Activated CD4-positive, alpha-beta memory T cell treated with anti-CD3 and anti-CD28 coated beads for 36 hours (primary cell): ENCODE data around the gene DPEP1. TPM values are rescaled to one million over a fixed set of nuclear protein-coding genes. Genes with fewer than 3 reads are reported as not detected.
"Not testable (repeated sequence)": the region's sequence is repeated elsewhere in the genome, so short reads cannot be mapped to it uniquely, and the experiment has no call there.

Experiments
- CTCF ChIA-PET: fragments of 350-600 bp; sonication (Branson Sonifier 250); formaldehyde crosslinking; loops from one replicate; lab custom pipeline; 2021; ENCODE audit warnings: antibody characterized with exemption, inconsistent platforms; lab: Charles Lee
- POLR2A ChIA-PET: fragments of 350-600 bp; sonication (Branson Sonifier 250); formaldehyde crosslinking; loops from one replicate; lab custom pipeline; 2021; ENCODE audit warnings: antibody characterized with exemption; lab: Charles Lee
- DNase-seq: peaks from one replicate; pipeline ENCODE4 v3.0.0-alpha.2; 2020
- H3K27ac Mint-ChIP-seq: one replicate; pipeline ENCODE4 v1.8.0; 2021; ENCODE audit warnings: mixed read lengths
- H3K27me3 Mint-ChIP-seq: one replicate; pipeline ENCODE4 v1.8.0; 2021; ENCODE audit warnings: mixed read lengths
- H3K36me3 Mint-ChIP-seq: one replicate; pipeline ENCODE4 v1.8.0; 2021; ENCODE audit warnings: mixed read lengths
- H3K4me1 Mint-ChIP-seq: one replicate; pipeline ENCODE4 v1.8.0; 2021; ENCODE audit warnings: low read depth, mixed read lengths
- H3K4me3 Mint-ChIP-seq: one replicate; pipeline ENCODE4 v1.8.0; 2021; ENCODE audit warnings: mild to moderate bottlenecking, mixed read lengths
- H3K9me3 Mint-ChIP-seq: one replicate; pipeline ENCODE4 v1.8.0; 2021; ENCODE audit warnings: mixed read lengths
- intact Hi-C: fragments of 100-400 bp; cut with micrococcal nuclease; formaldehyde crosslinking; loops from one replicate; pipeline ENCODE4 v1.15.1; 2023
- total RNA-seq, 2 experiments: library from RNA; stranded (reverse); gene quantifications; one replicate each; pipeline ENCODE4 v1.2.3, GENCODE V29; 2021

DPEP1 gene
- total RNA-seq, 2 experiments from 2014 or later = not detected

DNA sequence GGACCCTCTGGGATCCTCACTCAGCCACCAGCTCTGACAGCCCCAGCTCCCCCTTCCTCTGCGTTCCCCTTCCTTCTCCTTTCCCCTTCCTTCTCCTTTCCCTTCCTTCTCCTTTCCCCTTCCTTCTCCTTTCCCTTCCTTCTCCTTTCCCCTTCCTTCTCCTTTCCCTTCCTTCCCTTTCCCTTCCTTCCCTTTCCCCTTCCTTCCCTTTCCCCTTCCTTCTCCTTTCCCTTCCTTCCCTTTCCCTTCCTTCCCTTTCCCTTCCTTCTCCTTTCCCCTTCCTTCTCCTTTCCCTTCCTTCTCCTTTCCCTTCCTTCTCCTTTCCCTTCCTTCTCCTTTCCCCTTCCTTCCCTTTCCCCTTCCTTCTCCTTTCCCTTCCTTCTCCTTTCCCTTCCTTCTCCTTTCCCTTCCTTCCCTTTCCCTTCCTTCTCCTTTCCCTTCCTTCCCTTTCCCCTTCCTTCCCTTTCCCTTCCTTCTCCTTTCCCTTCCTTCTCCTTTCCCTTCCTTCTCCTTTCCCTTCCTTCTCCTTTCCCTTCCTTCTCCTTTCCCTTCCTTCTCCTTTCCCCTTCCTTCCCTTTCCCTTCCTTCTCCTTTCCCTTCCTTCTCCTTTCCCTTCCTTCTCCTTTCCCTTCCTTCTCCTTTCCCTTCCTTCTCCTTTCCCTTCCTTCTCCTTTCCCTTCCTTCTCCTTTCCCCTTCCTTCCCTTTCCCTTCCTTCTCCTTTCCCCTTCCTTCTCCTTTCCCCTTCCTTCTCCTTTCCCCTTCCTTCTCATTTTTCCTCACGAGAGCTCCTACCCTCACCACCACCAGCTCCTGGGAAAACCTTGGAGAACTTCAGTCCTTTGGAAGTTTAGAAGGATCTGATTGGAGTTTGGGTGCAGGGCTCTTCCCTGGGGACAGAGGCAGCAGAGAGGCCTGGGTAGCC is 21.3 kb downstream of the DPEP1 start:
- CTCF ChIA-PET, DNase-seq, H3K4me3 Mint-ChIP-seq, H3K27ac Mint-ChIP-seq, H3K27me3 Mint-ChIP-seq, H3K4me1 Mint-ChIP-seq, H3K9me3 Mint-ChIP-seq, H3K36me3 Mint-ChIP-seq, intact Hi-C loops: not testable (repeated sequence)
- POLR2A ChIA-PET = interaction anchor here (0.7 kb wide), 1 partner anchor 66 kb away, joined by 4 read pairs; no protein-coding TSS in a partner anchor

GRCh38 chr16:89636663-89637062 is 23.2 kb downstream of the DPEP1 start:
- DNase-seq = no peak
- no peak overlapping the region for H3K4me3 Mint-ChIP-seq
- H3K27ac Mint-ChIP-seq = no peak overlapping the region
- no peaks in the 10 kb centered on the region for H3K9me3 Mint-ChIP-seq
- intact Hi-C loops = no loop called here
- ChIA-PET CTCF (interaction anchor here (0.5 kb wide), 1 partner anchor 370 kb away, joined by 3 read pairs; no protein-coding TSS in a partner anchor), POLR2A (no interaction called here)
- H3K4me1 Mint-ChIP-seq = peaks cover 9% of the 10 kb centered on the region
- H3K36me3 Mint-ChIP-seq = no peaks in the 10 kb centered on the region
- H3K27me3 Mint-ChIP-seq = no peaks in the 10 kb centered on the region

GRCh38 chr16:89637379-89637778 is 23.9 kb downstream of the DPEP1 start:
- DNase-seq = no peak
- ChIA-PET POLR2A (no interaction called here), CTCF (no interaction called here)
- H3K27ac Mint-ChIP-seq = no peak overlapping the region
- H3K27me3 Mint-ChIP-seq = no peaks in the 10 kb centered on the region
- no peaks in the 10 kb centered on the region for H3K9me3 Mint-ChIP-seq
- intact Hi-C loops = no loop called here
- H3K4me1 Mint-ChIP-seq = peaks cover 9% of the 10 kb centered on the region
- no peak overlapping the region for H3K4me3 Mint-ChIP-seq
- no peaks in the 10 kb centered on the region for H3K36me3 Mint-ChIP-seq

DNA sequence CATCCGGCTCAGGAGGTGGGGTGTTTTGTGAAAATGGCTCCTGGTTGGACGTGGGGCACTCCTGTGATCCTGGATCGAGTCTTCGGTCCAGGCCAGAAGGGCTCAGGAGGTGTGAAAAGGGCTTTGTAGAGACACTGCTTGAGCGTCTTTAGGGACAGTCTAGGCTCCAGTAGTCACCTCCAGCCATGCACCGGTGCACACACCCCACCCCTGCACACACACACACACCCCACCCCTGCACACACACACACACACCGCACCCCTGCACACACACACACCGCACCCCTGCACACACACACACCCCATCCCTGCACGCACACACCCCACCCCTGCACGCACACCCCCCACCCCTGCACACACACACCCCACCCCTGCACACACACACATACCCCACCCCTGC is 25.0 kb downstream of the DPEP1 start:
- ChIA-PET CTCF (no interaction called here), POLR2A (no interaction called here)
- H3K36me3 Mint-ChIP-seq = no peaks in the 10 kb centered on the region
- H3K4me3 Mint-ChIP-seq = no peak overlapping the region
- H3K4me1 Mint-ChIP-seq = peaks cover 9% of the 10 kb centered on the region
- H3K9me3 Mint-ChIP-seq = no peaks in the 10 kb centered on the region
- H3K27me3 Mint-ChIP-seq = no peaks in the 10 kb centered on the region
- DNase-seq = no peak
- intact Hi-C loops = no loop called here
- H3K27ac Mint-ChIP-seq = no peak overlapping the region

DNA sequence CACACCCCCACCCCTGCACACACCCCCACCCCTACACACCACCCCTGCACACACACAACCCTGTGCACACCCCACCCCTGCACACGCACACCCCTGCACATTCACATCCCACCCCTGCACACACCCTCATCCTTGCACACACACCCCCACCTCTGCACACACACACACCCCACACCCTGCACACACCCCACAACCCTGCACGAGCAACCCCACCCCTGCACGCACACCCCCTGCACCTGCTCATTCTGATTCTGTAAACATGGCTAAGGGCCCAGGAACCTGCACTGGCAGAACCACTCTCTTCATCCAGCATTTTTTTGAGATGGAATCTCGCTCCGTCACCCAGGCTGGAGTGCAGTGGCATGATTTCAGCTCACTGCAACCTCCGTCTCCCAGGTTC is 25.9 kb downstream of the DPEP1 start:
- ChIA-PET CTCF (no interaction called here), POLR2A (no interaction called here)
- Mint-ChIP-seq H3K4me3 (no peak overlapping the region), H3K9me3 (no peaks in the 10 kb centered on the region), H3K36me3 (no peaks in the 10 kb centered on the region), H3K4me1 (peaks cover 9% of the 10 kb centered on the region), H3K27ac (no peak overlapping the region), H3K27me3 (no peaks in the 10 kb centered on the region)
- intact Hi-C loops = no loop called here
- no peak for DNase-seq

DNA sequence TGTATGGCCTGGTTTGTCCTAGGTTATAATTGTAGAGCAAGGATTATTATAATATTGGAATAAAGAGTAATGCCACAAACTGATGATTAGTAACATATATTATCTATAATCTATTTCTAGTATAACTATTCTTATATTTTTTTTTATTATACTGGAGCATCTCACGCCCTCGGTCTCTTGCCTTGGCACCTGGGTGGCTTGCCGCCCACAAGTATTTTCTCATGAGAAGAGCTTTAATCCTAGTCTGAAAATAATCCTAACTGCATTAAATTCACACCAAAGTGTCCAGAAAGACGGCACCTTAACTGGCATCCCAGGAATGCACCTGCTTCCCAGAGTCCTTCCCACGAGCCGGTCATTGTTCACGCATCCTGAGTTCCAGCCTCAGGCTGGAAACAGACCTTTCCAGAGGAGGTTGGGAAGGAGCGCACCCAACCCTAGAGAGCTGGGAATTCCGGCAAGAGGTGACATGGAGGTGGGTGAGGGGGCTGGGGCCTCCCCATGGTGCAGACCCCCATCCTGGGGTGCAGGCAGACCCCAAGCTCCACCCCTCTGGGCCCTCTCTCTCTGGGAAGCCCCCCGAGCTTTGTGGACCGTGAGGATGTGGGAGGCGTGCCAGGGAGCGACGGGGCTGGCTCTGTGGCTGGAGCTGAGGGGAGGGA is 28.1 kb downstream of the DPEP1 start:
- Mint-ChIP-seq H3K27me3 (no peaks in the 10 kb centered on the region), H3K4me3 (no peak overlapping the region), H3K36me3 (peaks cover 12% of the 10 kb centered on the region), H3K4me1 (peaks cover 9% of the 10 kb centered on the region), H3K27ac (no peak overlapping the region), H3K9me3 (no peaks in the 10 kb centered on the region)
- no peak for DNase-seq
- intact Hi-C loops = loop anchor here (2.0 to 5.0 kb wide), 2 partner anchors 39 to 67 kb away; partner anchors contain the start of gene CPNE7
- ChIA-PET CTCF (interaction anchor here (0.7 to 1.7 kb wide), 15 partner anchors 9 to 298 kb away, joined by 3 to 8 read pairs (median 3); partner anchors contain the start of genes CHMP1A, CPNE7 and SPATA33), POLR2A (no interaction called here)

DNA sequence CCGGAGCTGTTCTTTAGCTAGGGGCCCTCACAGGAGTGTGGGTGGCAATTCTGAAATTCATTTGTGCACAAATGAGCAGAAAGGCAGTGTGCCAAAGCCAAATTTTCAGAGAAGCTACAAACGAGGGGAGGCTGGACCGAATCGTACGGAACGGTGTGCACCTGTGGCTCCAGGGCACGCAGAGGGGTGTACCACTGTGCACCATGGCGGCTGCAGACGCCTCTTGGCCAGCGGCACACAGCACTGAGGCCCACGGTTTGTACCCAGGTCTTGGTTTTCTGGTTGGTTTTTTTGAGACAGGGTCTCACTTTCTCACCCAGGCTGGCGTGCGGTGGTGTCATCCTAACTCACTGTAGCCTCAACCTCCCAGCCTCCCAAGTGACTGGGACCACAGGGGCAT is 29.1 kb downstream of the DPEP1 start:
- Mint-ChIP-seq H3K36me3 (peaks cover 16% of the 10 kb centered on the region), H3K27me3 (no peaks in the 10 kb centered on the region), H3K9me3 (no peaks in the 10 kb centered on the region), H3K4me3 (no peak overlapping the region), H3K4me1 (peaks cover 9% of the 10 kb centered on the region), H3K27ac (no peak overlapping the region)
- intact Hi-C loops = loop anchor here (5.0 kb wide), 1 partner anchor 40 kb away; no protein-coding TSS in a partner anchor
- ChIA-PET POLR2A (no interaction called here), CTCF (interaction anchor here (1.4 to 1.7 kb wide), 2 partner anchors 10 to 26 kb away, joined by 3 to 4 read pairs; no protein-coding TSS in a partner anchor)
- DNase-seq = no peak

- ChIA-PET POLR2A (no interaction called here), CTCF (interaction anchor here (1.0 kb wide), 1 partner anchor 70 kb away, joined by 3 read pairs; no protein-coding TSS in a partner anchor)
- DNase-seq = no peak
- Mint-ChIP-seq H3K4me1 (peaks cover 9% of the 10 kb centered on the region), H3K27me3 (no peaks in the 10 kb centered on the region), H3K9me3 (no peaks in the 10 kb centered on the region), H3K4me3 (no peak overlapping the region), H3K27ac (no peak overlapping the region), H3K36me3 (peaks cover 19% of the 10 kb centered on the region)
- intact Hi-C loops = loop anchor here (5.0 kb wide), 1 partner anchor 42 kb away; no protein-coding TSS in a partner anchor
Measured at GRCh38 chr16:89643769-89644300, 30.4 kb downstream of the DPEP1 start.

GRCh38 chr16:89645122-89645521 is 31.7 kb downstream of the DPEP1 start:
- Mint-ChIP-seq H3K27me3 (no peaks in the 10 kb centered on the region), H3K27ac (no peak overlapping the region), H3K4me1 (peaks cover 9% of the 10 kb centered on the region), H3K36me3 (peaks cover 24% of the 10 kb centered on the region), H3K4me3 (no peak overlapping the region), H3K9me3 (no peaks in the 10 kb centered on the region)
- CTCF ChIA-PET = no interaction called here
- POLR2A ChIA-PET = no interaction called here
- DNase-seq = no peak
- intact Hi-C loops = no loop called here

- ChIA-PET CTCF (no interaction called here), POLR2A (no interaction called here)
- Mint-ChIP-seq H3K27me3 (no peaks in the 10 kb centered on the region), H3K36me3 (peaks cover 25% of the 10 kb centered on the region), H3K4me3 (no peak overlapping the region), H3K27ac (no peak overlapping the region), H3K4me1 (peaks cover 2% of the 10 kb centered on the region), H3K9me3 (no peaks in the 10 kb centered on the region)
- intact Hi-C loops = no loop called here
- no peak for DNase-seq
Measured at GRCh38 chr16:89646270-89646669, 32.8 kb downstream of the DPEP1 start.

GRCh38 chr16:89646906-89647305 is 33.5 kb downstream of the DPEP1 start:
- Mint-ChIP-seq H3K9me3 (no peaks in the 10 kb centered on the region), H3K36me3 (peaks cover 25% of the 10 kb centered on the region), H3K4me3 (no peak overlapping the region), H3K27me3 (no peaks in the 10 kb centered on the region), H3K27ac (no peak overlapping the region), H3K4me1 (no peaks in the 10 kb centered on the region)
- intact Hi-C loops = no loop called here
- CTCF ChIA-PET = no interaction called here
- DNase-seq = no peak
- POLR2A ChIA-PET = no interaction called here

DNA sequence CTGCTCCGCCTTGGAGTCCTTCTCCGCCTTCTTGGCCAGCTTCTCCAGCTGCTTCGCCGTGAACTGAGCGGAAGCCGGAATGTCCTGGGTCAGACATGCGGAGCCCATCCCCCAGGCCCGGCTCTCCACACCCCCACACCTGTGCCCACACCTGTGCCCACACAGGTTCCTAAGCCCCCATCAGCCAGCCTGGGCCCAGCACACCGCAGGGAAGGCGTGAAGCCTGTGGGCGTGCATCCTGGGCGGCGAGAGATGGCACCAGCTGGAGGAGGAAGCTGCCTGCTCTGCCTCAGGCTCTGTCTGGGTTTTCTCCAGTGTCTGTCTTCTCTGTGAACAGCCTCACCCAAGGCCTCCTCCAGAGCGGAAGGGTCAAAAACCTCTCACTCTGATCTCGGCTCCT is 38.1 kb downstream of the DPEP1 start:
- no peak overlapping the region for H3K4me3 Mint-ChIP-seq
- no peak for DNase-seq
- H3K36me3 Mint-ChIP-seq = peaks cover 17% of the 10 kb centered on the region
- H3K27ac Mint-ChIP-seq = no peak overlapping the region
- no peaks in the 10 kb centered on the region for H3K27me3 Mint-ChIP-seq
- CTCF ChIA-PET = interaction anchor here (2.1 kb wide), 1 partner anchor 11 kb away, joined by 6 read pairs; no protein-coding TSS in a partner anchor
- intact Hi-C loops = no loop called here
- POLR2A ChIA-PET = no interaction called here
- peaks cover 18% of the 10 kb centered on the region for H3K4me1 Mint-ChIP-seq
- H3K9me3 Mint-ChIP-seq = no peaks in the 10 kb centered on the region
